Panc1 (cell line): Measurements from ENCODE around the gene DOCK3. TPM values are rescaled to one million over a fixed set of nuclear protein-coding genes. Genes with fewer than 3 reads are reported as not detected.
A peak's percentile ranks its signal among the peaks of the same experiment; 100 is the strongest.

ENCODE experiments used
- ATAC-seq: fragments of 200-7000 bp; cut with Tn5 transposase; 2 replicates; pipeline ENCODE4 v1.9.1; 2020; ENCODE audit warnings: mild to moderate bottlenecking, moderate library complexity
- BruUV-seq: library from RNA; stranded (reverse); fragments of 400-500 nt; replicated peaks from 2 replicates; lab custom pipeline; 2021; lab: Mats Ljungman, UMichigan
- CTCF ChIA-PET: fragments of 300-600 bp; sonication (Branson Sonifier 250); formaldehyde crosslinking; loops from one replicate; lab custom pipeline; 2022; ENCODE audit warnings: antibody characterized with exemption; lab: Charles Lee
- POLR2A ChIA-PET: fragments of 300-600 bp; sonication (Branson Sonifier 250); formaldehyde crosslinking; loops from one replicate; lab custom pipeline; 2022; ENCODE audit warnings: antibody characterized with exemption; lab: Charles Lee
- DNase-seq: peaks from one replicate; pipeline ENCODE4 v3.0.0-alpha.2; 2010; ENCODE audit warnings: low read depth, low spot score
- H3K27ac ChIP-seq: 2 replicates; pipeline ENCODE4 v1.5.1; 2011; ENCODE audit warnings: mild to moderate bottlenecking, low read length, inconsistent platforms
- H3K27me3 ChIP-seq: fragments of 200-500 bp; sonication (Bioruptor generic); 2 replicates; pipeline ENCODE4 v1.6.0; 2014; ENCODE audit warnings: low read length, inconsistent platforms; ENCODE audit not compliant: control insufficient read depth, insufficient read depth
- H3K36me3 ChIP-seq: fragments of 200-500 bp; sonication (Bioruptor generic); 2 replicates; pipeline ENCODE4 v1.5.1; 2014; ENCODE audit warnings: inconsistent platforms, mild to moderate bottlenecking, low read length, moderate library complexity; ENCODE audit not compliant: control insufficient read depth, insufficient read depth
- H3K4me1 ChIP-seq: 2 replicates; pipeline ENCODE4 v1.5.1; 2011; ENCODE audit warnings: inconsistent platforms, mild to moderate bottlenecking, low read length, moderate library complexity; ENCODE audit not compliant: control insufficient read depth, insufficient read depth
- H3K4me3 ChIP-seq, 2 experiments: 2 replicates each; pipeline ENCODE4 v1.5.1; 2011 to 2012; ENCODE audit warnings: low read depth in 2 of 2, low read length in 2 of 2, mild to moderate bottlenecking in 2 of 2, inconsistent platforms in 1 of 2, moderate library complexity in 1 of 2
- H3K9me3 ChIP-seq: fragments of 200-500 bp; sonication (Bioruptor generic); 2 replicates; pipeline ENCODE4 v1.5.1; 2014; ENCODE audit warnings: low read depth, mild to moderate bottlenecking, inconsistent platforms, low read length, moderate library complexity; ENCODE audit not compliant: control insufficient read depth, insufficient read depth
- CTCF ChIP-seq: fragments of 450-650 bp; IDR thresholded peaks from 2 replicates; pipeline ENCODE4 v1.5.1; 2017; ENCODE audit warnings: mild to moderate bottlenecking
- POLR2AphosphoS5 ChIP-seq: IDR thresholded peaks from 2 replicates; pipeline ENCODE4 v1.6.1; 2012; ENCODE audit warnings: mild to moderate bottlenecking, low read depth, low read length, moderate library complexity
- SIN3A ChIP-seq: IDR thresholded peaks from 2 replicates; pipeline ENCODE4 v1.6.1; 2012; ENCODE audit warnings: low read depth, mild to moderate bottlenecking, low read length, moderate library complexity, borderline replicate concordance; ENCODE audit not compliant: insufficient read depth
- TCF7L2 ChIP-seq: IDR thresholded peaks from 2 replicates; pipeline ENCODE4 v1.6.1; 2011; ENCODE audit warnings: mild to moderate bottlenecking, low read depth, low read length, inconsistent platforms
- in situ Hi-C: cut with HindIII; loops from 2 replicates; pipeline ENCODE4 v1.10.0; 2016; ENCODE audit warnings: low sequenced_read_pairs, low pct_unique_long_range_greater_than_20kb
- intact Hi-C: fragments of 100-400 bp; cut with micrococcal nuclease; formaldehyde crosslinking; loops from one replicate; pipeline ENCODE4 v1.10.0; 2022; ENCODE audit not compliant: unreplicated experiment
- total RNA-seq: library from RNA; stranded (reverse); gene quantifications from one replicate; pipeline ENCODE4 v1.2.1, GENCODE V29; 2021; ENCODE audit not compliant: unreplicated experiment
- TF ChIP-seq, protein P1 (sequence below), 2 experiments: IDR thresholded peaks; 2 replicates each; pipeline ENCODE4 v1.6.1; 2011 to 2012; ENCODE audit warnings: low read depth in 2 of 2, control low read depth in 1 of 2, low read length in 1 of 2, mild to moderate bottlenecking in 1 of 2, moderate library complexity in 1 of 2; ENCODE audit not compliant: insufficient read depth in 1 of 2

Gene DOCK3
- total RNA-seq, 1 experiment from 2014 or later: 0.21 TPM

- intact Hi-C loops: no loop called here
- DNase-seq (no peak), ATAC-seq (no peak)
- peaks cover 8% of the 10 kb centered on the region for H3K4me1 ChIP-seq
- TF ChIP-seq, protein P1, sequence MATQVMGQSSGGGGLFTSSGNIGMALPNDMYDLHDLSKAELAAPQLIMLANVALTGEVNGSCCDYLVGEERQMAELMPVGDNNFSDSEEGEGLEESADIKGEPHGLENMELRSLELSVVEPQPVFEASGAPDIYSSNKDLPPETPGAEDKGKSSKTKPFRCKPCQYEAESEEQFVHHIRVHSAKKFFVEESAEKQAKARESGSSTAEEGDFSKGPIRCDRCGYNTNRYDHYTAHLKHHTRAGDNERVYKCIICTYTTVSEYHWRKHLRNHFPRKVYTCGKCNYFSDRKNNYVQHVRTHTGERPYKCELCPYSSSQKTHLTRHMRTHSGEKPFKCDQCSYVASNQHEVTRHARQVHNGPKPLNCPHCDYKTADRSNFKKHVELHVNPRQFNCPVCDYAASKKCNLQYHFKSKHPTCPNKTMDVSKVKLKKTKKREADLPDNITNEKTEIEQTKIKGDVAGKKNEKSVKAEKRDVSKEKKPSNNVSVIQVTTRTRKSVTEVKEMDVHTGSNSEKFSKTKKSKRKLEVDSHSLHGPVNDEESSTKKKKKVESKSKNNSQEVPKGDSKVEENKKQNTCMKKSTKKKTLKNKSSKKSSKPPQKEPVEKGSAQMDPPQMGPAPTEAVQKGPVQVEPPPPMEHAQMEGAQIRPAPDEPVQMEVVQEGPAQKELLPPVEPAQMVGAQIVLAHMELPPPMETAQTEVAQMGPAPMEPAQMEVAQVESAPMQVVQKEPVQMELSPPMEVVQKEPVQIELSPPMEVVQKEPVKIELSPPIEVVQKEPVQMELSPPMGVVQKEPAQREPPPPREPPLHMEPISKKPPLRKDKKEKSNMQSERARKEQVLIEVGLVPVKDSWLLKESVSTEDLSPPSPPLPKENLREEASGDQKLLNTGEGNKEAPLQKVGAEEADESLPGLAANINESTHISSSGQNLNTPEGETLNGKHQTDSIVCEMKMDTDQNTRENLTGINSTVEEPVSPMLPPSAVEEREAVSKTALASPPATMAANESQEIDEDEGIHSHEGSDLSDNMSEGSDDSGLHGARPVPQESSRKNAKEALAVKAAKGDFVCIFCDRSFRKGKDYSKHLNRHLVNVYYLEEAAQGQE (IDR thresholded peaks at IDR 0.05; ENCODE audit: insufficient read depth in 1 of 2, low read depth in 2 of 2, low read length in 1 of 2): no peak
- TF ChIP-seq TCF7L2 (no peak), SIN3A (no peak), POLR2AphosphoS5 (0 out of 2 replicates have a peak, but pooled peaks have one; percentile 30), CTCF (no peak)
- ChIA-PET CTCF (no interaction called here), POLR2A (no interaction called here)
- H3K9me3 ChIP-seq: no peaks in the 10 kb centered on the region
- H3K27me3 ChIP-seq: no peaks in the 10 kb centered on the region
- in situ Hi-C loops: no loop called here
- BruUV-seq: no TSS peak
- H3K4me3 ChIP-seq: no peak overlapping the region
- H3K27ac ChIP-seq: no peak overlapping the region
- H3K36me3 ChIP-seq: peaks cover 9% of the 10 kb centered on the region
These were observed 721.7 kb downstream of the DOCK3 start for GRCh38 chr3:51396401-51396800.

GRCh38 chr3:51397392-51397791 lies 722.7 kb downstream of the DOCK3 start:
- intact Hi-C loops: no loop called here
- ATAC-seq (no peak), DNase-seq (no peak)
- Histone ChIP-seq H3K9me3 (no peaks in the 10 kb centered on the region), H3K4me1 (peaks cover 8% of the 10 kb centered on the region), H3K27me3 (no peaks in the 10 kb centered on the region), H3K27ac (no peak overlapping the region), H3K36me3 (peaks cover 9% of the 10 kb centered on the region), H3K4me3 (no peak overlapping the region)
- in situ Hi-C loops: no loop called here
- ChIA-PET POLR2A (interaction anchor here (0.5 to 0.7 kb wide), 2 partner anchors 209 to 292 kb away, joined by 3 read pairs; no protein-coding TSS in a partner anchor), CTCF (interaction anchor here (0.5 kb wide), 1 partner anchor 34 kb away, joined by 3 read pairs; no protein-coding TSS in a partner anchor)
- BruUV-seq: no TSS peak
- TF ChIP-seq POLR2AphosphoS5 (no peak; the same call in 1 of the 2 replicates), SIN3A (no peak), CTCF (no peak), TCF7L2 (no peak)
- TF ChIP-seq, protein P1 (IDR thresholded peaks at IDR 0.05; ENCODE audit: insufficient read depth in 1 of 2, low read depth in 2 of 2, low read length in 1 of 2): no peak
